Ishikawa (cell line): ENCODE measurements around the gene SLC17A7.

Source experiments
- CREB1 ChIP-seq: IDR thresholded peaks from 2 replicates; pipeline ENCODE4 v1.6.1; 2012; ENCODE audit warnings: low read depth
- EP300 ChIP-seq: IDR thresholded peaks from 2 replicates; pipeline ENCODE4 v1.6.1; 2012; ENCODE audit warnings: borderline replicate concordance
- RAD21 ChIP-seq: IDR thresholded peaks from 2 replicates; pipeline ENCODE4 v1.6.1; 2012; ENCODE audit warnings: low read depth
- TAF1 ChIP-seq: IDR thresholded peaks from 2 replicates; pipeline ENCODE4 v1.6.1; 2012; ENCODE audit warnings: low read depth, mild to moderate bottlenecking
- USF1 ChIP-seq: IDR thresholded peaks from 2 replicates; pipeline ENCODE4 v1.6.1; 2012
- YY1 ChIP-seq: IDR thresholded peaks from 2 replicates; pipeline ENCODE4 v1.6.1; 2012; ENCODE audit warnings: low read depth
- TF ChIP-seq, protein P1 (sequence below): IDR thresholded peaks from 2 replicates; pipeline ENCODE4 v1.6.1; 2012

DNA sequence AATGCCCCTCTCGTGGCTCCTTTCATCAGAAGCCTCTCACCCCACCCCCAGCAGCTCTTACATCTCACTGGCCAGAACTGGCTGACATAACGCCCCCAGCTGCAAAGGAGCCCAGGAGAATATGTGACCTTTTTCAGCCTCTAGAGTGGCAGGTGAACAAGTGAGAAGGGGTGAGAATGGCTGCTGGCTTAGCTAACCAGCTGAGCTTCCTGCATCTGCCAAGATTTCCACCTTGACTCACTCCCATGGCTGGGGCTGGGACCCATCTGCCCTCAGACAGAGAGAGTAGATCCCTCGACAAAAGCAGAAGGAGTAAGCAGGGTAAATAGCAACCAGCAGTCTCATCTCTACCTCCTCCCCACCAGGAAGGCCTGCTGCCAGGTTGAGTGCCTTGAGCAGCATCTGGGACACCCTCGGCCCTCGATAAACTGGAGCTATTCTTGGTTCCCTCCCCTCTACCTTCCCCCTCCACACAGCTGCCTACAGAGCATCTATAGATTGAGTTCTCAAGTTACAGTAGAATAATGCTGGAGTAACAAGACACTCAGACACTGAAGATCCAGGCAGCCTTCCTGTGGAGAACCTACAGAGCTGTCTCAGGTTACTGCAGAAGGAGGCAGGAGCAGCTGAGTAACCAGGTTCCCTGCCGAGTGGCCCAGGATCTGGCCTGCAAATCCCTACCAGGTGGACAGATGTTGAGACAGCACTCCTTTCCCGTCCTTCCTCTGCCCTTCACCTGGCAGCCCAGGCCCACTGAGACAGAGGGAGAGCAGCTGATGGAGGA is 37.7 kb downstream of the SLC17A7 start:
- TF ChIP-seq TAF1 (no peak), RAD21 (peak; percentile 16; the same call in 1 of the 2 replicates), YY1 (peak; percentile 39), USF1 (no peak), CREB1 (no peak), EP300 (peak; percentile 87)
- TF ChIP-seq, protein P1, sequence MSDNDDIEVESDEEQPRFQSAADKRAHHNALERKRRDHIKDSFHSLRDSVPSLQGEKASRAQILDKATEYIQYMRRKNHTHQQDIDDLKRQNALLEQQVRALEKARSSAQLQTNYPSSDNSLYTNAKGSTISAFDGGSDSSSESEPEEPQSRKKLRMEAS = peak; percentile 59
